ENCODE measurements around the gene UBALD1. TPM values are rescaled to one million over a fixed set of nuclear protein-coding genes. Genes with fewer than 3 reads are reported as not detected.

The UBALD1 gene
- total RNA-seq, 2 donors from 2014 or later: 46.8 to 49.6 TPM

- no peak for TF ChIP-seq CTCF (conservative IDR thresholded peaks at IDR 0.05)
- peaks cover 11% of the 10 kb centered on the region for H3K36me3 ChIP-seq (ENCODE audit: control insufficient read depth, insufficient read depth, low read length)
Observed at GRCh38 chr16:4624827-4625559, 10.3 kb upstream of the UBALD1 start.

GRCh38 chr16:4624015-4624826 lies 9.5 kb upstream of the UBALD1 start, which contains the start of gene MGRN1:
MGRN1 (plus strand) TSS chr16:4624826; CDS start chr16:4624961, 135 bp downstream.
- peaks cover 15% of the 10 kb centered on the region for H3K36me3 Mint-ChIP-seq (ENCODE audit: low read depth)
- peak; percentile 99 for TF ChIP-seq CTCF (conservative IDR thresholded peaks at IDR 0.05)
- Histone ChIP-seq H3K27me3 (ENCODE audit: control insufficient read depth, insufficient read depth, low read length, poor library complexity, severe bottlenecking) (no peaks in the 10 kb centered on the region), H3K4me3 (ENCODE audit: low read length) (peak within 1 kb of the TSS; percentile 86), H3K4me1 (ENCODE audit: control insufficient read depth, insufficient read depth, low read length) (peaks cover 4% of the 10 kb centered on the region), H3K9ac (ENCODE audit: extremely low read depth, low read length, poor library complexity, severe bottlenecking) (peak within 1 kb of the TSS; percentile 86), H3K9me3 (ENCODE audit: control insufficient read depth, low read length) (no peaks in the 10 kb centered on the region), H3K27ac (ENCODE audit: low read depth, low read length) (peak within 1 kb of the TSS; percentile 97), H3K36me3 (ENCODE audit: control insufficient read depth, insufficient read depth, low read length) (peaks cover 11% of the 10 kb centered on the region)
- H3K4me1 Mint-ChIP-seq: peaks cover 10% of the 10 kb centered on the region
- H3K9me3 Mint-ChIP-seq: no peaks in the 10 kb centered on the region
- peak within 1 kb of the TSS; percentile 86 for H3K4me3 Mint-ChIP-seq
- peak within 1 kb of the TSS; percentile 100 for H3K27ac Mint-ChIP-seq
- H3K27me3 Mint-ChIP-seq (ENCODE audit: insufficient read depth): no peaks in the 10 kb centered on the region
- DNase-seq: peak; percentile 97
- 15 to 26% methylated on average over 24 to 42 of the region's 42 CpGs for WGBS, 2 experiments (ENCODE audit: insufficient coverage in 1 of 2, insufficient read length in 1 of 2)

More at GRCh38 chr16:4624827-4625559, 10.3 kb upstream of the UBALD1 start:
- Histone ChIP-seq H3K4me1 (ENCODE audit: control insufficient read depth, insufficient read depth, low read length) (peaks cover 3% of the 10 kb centered on the region), H3K27me3 (ENCODE audit: control insufficient read depth, insufficient read depth, low read length, poor library complexity, severe bottlenecking) (no peaks in the 10 kb centered on the region), H3K9me3 (ENCODE audit: control insufficient read depth, low read length) (no peaks in the 10 kb centered on the region), H3K27ac (ENCODE audit: low read depth, low read length) (peak overlapping the region; percentile 90), H3K4me3 (ENCODE audit: low read length) (peak overlapping the region; percentile 86), H3K9ac (ENCODE audit: extremely low read depth, low read length, poor library complexity, severe bottlenecking) (peak overlapping the region; percentile 86)
- H3K36me3 Mint-ChIP-seq (ENCODE audit: low read depth): peaks cover 16% of the 10 kb centered on the region
- 0 to 1% methylated on average over 19 to 80 of the region's 80 CpGs for WGBS, 2 experiments (ENCODE audit: insufficient coverage in 1 of 2, insufficient read length in 1 of 2)
- no peaks in the 10 kb centered on the region for H3K27me3 Mint-ChIP-seq (ENCODE audit: insufficient read depth)
- DNase-seq: peak; percentile 93
- peak overlapping the region; percentile 93 for H3K27ac Mint-ChIP-seq
- H3K4me1 Mint-ChIP-seq: peaks cover 10% of the 10 kb centered on the region
- H3K9me3 Mint-ChIP-seq: no peaks in the 10 kb centered on the region
- peak overlapping the region; percentile 86 for H3K4me3 Mint-ChIP-seq

- H3K9ac ChIP-seq (ENCODE audit: extremely low read depth, low read length, poor library complexity, severe bottlenecking): no peak overlapping the region
- no peak overlapping the region for H3K27ac Mint-ChIP-seq
- H3K4me1 Mint-ChIP-seq: peaks cover 15% of the 10 kb centered on the region
- no peak overlapping the region for H3K27ac ChIP-seq (ENCODE audit: low read depth, low read length)
- WGBS, 2 experiments (ENCODE audit: insufficient coverage in 1 of 2, insufficient read length in 1 of 2): 92 to 94% methylated on average over 7 of the region's 7 CpGs
- H3K27me3 ChIP-seq (ENCODE audit: control insufficient read depth, insufficient read depth, low read length, poor library complexity, severe bottlenecking): no peaks in the 10 kb centered on the region
- TF ChIP-seq CTCF (conservative IDR thresholded peaks at IDR 0.05): no peak
- H3K36me3 Mint-ChIP-seq (ENCODE audit: low read depth): peaks cover 11% of the 10 kb centered on the region
- no peaks in the 10 kb centered on the region for H3K27me3 Mint-ChIP-seq (ENCODE audit: insufficient read depth)
- peaks cover 11% of the 10 kb centered on the region for H3K36me3 ChIP-seq (ENCODE audit: control insufficient read depth, insufficient read depth, low read length)
- peaks cover 10% of the 10 kb centered on the region for H3K4me1 ChIP-seq (ENCODE audit: control insufficient read depth, insufficient read depth, low read length)
- no peaks in the 10 kb centered on the region for H3K9me3 ChIP-seq (ENCODE audit: control insufficient read depth, low read length)
- H3K4me3 ChIP-seq (ENCODE audit: low read length): no peak overlapping the region
- no peaks in the 10 kb centered on the region for H3K9me3 Mint-ChIP-seq
- no peak for DNase-seq
- no peak overlapping the region for H3K4me3 Mint-ChIP-seq
Observed at GRCh38 chr16:4623593-4623992, 8.9 kb upstream of the UBALD1 start.

Measured in endodermal cell (in vitro differentiated cells).